ENCODE data around the gene USP12.

GRCh38 chr13:27194895-27195764, 23.5 kb upstream of the USP12 start:
- TF ChIP-seq, protein P1, sequence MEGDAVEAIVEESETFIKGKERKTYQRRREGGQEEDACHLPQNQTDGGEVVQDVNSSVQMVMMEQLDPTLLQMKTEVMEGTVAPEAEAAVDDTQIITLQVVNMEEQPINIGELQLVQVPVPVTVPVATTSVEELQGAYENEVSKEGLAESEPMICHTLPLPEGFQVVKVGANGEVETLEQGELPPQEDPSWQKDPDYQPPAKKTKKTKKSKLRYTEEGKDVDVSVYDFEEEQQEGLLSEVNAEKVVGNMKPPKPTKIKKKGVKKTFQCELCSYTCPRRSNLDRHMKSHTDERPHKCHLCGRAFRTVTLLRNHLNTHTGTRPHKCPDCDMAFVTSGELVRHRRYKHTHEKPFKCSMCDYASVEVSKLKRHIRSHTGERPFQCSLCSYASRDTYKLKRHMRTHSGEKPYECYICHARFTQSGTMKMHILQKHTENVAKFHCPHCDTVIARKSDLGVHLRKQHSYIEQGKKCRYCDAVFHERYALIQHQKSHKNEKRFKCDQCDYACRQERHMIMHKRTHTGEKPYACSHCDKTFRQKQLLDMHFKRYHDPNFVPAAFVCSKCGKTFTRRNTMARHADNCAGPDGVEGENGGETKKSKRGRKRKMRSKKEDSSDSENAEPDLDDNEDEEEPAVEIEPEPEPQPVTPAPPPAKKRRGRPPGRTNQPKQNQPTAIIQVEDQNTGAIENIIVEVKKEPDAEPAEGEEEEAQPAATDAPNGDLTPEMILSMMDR (IDR thresholded peaks at IDR 0.05): no peak
- TF ChIP-seq EP300 (IDR thresholded peaks at IDR 0.05): peak in 1 of 2 donors; percentile 22
- TF ChIP-seq POLR2A (IDR thresholded peaks at IDR 0.05): no peak

Data from tibial nerve (tissue), 4 donors.